ENCODE measurements around the gene OR4D1.

The OR4D1 gene

GRCh38 chr17:58156839-58157803, 8.9 kb downstream of the OR4D1 start:
- DNase-seq (ENCODE audit: insufficient read length) = no peak
- FAIRE-seq = no peak
- TF ChIP-seq TAF1 (IDR thresholded peaks at IDR 0.05; ENCODE audit: borderline replicate concordance, low read depth, low read length) (no peak), POLR2A (IDR thresholded peaks at IDR 0.05; ENCODE audit: low read depth, low read length) (no peak), POLR2AphosphoS5 (IDR thresholded peaks at IDR 0.05; ENCODE audit: low read depth, low read length) (no peak)

- FAIRE-seq = no peak
- TF ChIP-seq POLR2A (IDR thresholded peaks at IDR 0.05; ENCODE audit: low read depth, low read length) = no peak
- TF ChIP-seq POLR2AphosphoS5 (IDR thresholded peaks at IDR 0.05; ENCODE audit: low read depth, low read length) = no peak
- TF ChIP-seq TAF1 (IDR thresholded peaks at IDR 0.05; ENCODE audit: borderline replicate concordance, low read depth, low read length) = no peak
- no peak for DNase-seq (ENCODE audit: insufficient read length)
These were observed 10.0 kb downstream of the OR4D1 start for GRCh38 chr17:58158181-58158580.

DNA sequence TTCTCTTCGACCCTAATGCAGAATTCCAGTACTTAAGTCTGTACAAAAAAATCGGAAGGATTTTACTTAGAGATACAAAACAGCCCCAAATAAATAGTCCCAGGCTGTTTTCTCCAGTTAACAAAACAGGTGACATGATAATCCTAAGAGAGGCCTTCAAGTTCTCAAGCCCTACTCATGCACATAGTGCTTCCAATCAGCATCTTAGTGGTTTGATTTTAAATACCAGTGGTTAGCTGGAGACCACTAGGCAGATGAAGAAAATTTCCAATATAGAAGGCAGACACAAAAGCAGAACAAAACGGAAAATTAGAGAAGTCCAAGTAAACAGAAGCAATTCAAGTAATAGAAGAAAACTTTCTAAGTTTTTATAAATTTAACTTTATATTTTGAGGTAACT, 13.4 kb downstream of the OR4D1 start:
- TF ChIP-seq TAF1 (IDR thresholded peaks at IDR 0.05; ENCODE audit: borderline replicate concordance, low read depth, low read length) (no peak), POLR2AphosphoS5 (IDR thresholded peaks at IDR 0.05; ENCODE audit: low read depth, low read length) (no peak), POLR2A (IDR thresholded peaks at IDR 0.05; ENCODE audit: low read depth, low read length) (no peak)
- FAIRE-seq = no peak
- DNase-seq (ENCODE audit: insufficient read length) = no peak

DNA sequence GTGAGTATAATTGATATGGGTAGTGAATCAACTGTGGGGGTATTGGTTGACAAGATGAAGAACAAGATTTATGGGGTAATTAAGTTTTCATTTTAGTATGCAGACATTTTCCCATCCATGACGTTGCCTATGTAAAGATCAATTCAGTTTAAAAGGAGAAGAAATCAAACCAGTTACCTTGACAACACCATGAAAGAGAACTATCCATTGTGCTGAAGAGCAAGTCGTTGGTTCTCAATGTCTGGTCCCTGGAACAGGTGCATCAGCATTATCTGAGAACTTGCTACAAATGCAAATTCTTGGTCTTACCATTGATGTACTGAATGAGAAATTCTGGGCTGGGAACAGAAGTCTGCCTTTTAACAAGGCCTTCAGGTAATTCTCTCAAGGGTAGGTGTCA, 17.8 kb downstream of the OR4D1 start:
- TF ChIP-seq POLR2AphosphoS5 (IDR thresholded peaks at IDR 0.05; ENCODE audit: low read depth, low read length) = no peak
- DNase-seq (ENCODE audit: insufficient read length) (no peak), FAIRE-seq (no peak)

DNA sequence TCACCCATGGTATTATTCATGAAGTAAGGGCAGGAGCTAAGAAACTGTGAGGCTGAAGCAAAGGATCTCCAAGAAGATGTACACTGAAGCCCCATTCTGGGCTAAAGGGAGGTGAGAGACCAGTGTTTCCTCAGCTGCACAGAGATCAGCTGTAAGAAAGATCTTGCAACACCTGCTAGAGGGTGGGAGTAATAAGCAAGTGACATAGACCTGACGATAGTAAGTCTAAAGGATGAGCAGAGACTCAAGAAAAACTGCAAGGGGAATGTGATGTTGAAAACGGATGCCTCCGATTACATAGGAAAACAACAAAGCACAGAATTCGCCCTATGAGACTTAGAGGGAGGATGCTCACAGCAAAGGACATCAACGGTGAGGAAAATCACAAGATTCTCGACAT, 18.5 kb downstream of the OR4D1 start, which contains the start of gene OR4D2:
OR4D2 (plus strand) TSS at position 301 of the 400 bp plus-strand sequence. CDS start 2,674 bp downstream, outside the sequence.
- FAIRE-seq (no peak), DNase-seq (ENCODE audit: insufficient read length) (no peak)
- TF ChIP-seq POLR2AphosphoS5 (IDR thresholded peaks at IDR 0.05; ENCODE audit: low read depth, low read length) = no peak
- TF ChIP-seq POLR2A (IDR thresholded peaks at IDR 0.05; ENCODE audit: low read depth, low read length) = no peak
- TF ChIP-seq TAF1 (IDR thresholded peaks at IDR 0.05; ENCODE audit: borderline replicate concordance, low read depth, low read length) = no peak

GRCh38 chr17:58170622-58171021, 22.4 kb downstream of the OR4D1 start:
- FAIRE-seq (no peak), DNase-seq (ENCODE audit: insufficient read length) (no peak)
- TF ChIP-seq TAF1 (IDR thresholded peaks at IDR 0.05; ENCODE audit: borderline replicate concordance, low read depth, low read length) = no peak
- TF ChIP-seq POLR2A (IDR thresholded peaks at IDR 0.05; ENCODE audit: low read depth, low read length) = no peak

DNA sequence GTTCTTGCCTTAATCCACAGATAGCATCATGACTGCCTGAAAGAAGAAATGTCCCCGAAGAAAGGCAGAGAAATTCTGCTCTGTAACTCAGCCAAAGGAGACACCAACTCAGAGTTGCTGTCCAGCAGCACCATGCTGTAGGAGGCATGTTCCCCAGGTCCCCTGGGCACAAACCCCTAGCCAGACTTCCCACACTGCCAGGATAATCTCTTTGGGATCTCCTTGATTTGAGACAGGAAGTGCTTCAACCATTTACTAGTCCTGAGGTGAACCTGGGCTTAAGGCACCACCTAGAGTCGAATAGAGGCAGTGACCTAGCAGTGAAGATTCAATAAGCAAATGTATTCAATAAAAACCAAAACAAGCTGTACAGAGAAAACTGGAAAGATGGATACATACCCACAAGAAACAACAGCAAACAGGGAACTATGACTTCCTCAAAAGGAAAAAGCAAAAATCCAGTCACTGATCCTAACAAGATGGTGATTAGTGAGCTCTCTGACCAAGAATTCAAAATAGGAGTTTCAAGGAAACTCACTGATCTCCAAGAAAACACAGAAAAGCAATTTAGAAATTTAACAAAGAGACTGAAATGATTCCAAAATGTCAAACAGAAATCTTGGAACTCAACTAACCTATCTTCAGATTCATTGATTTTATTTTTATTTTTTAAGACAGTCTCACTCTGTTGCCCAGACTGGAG, 24.3 kb downstream of the OR4D1 start:
- FAIRE-seq (no peak), DNase-seq (ENCODE audit: insufficient read length) (no peak)
- TF ChIP-seq POLR2AphosphoS5 (IDR thresholded peaks at IDR 0.05; ENCODE audit: low read depth, low read length) = no peak

DNA sequence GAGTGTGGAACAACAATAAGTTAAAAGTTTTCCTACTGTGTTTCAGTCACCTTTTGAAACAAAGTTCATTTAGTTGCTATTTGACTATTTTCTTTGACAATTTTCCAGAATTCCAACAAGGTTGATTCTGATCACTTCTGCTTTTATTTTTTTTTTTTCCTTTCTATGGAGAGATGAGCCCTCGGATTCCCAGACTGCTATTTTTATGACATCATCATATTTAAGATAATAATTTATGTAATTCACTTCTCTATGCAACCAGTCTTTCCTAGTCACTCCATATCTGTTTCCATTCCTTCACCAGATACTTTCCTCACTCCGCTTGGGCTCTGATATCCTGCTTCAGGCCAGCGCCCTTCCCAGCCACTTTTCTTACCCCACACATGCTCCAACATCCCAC, 26.7 kb downstream of the OR4D1 start:
- FAIRE-seq = no peak
- no peak for DNase-seq (ENCODE audit: insufficient read length)
- no peak for TF ChIP-seq POLR2AphosphoS5 (IDR thresholded peaks at IDR 0.05; ENCODE audit: low read depth, low read length)
- TF ChIP-seq TAF1 (IDR thresholded peaks at IDR 0.05; ENCODE audit: borderline replicate concordance, low read depth, low read length) = no peak
- no peak for TF ChIP-seq POLR2A (IDR thresholded peaks at IDR 0.05; ENCODE audit: low read depth, low read length)

DNA sequence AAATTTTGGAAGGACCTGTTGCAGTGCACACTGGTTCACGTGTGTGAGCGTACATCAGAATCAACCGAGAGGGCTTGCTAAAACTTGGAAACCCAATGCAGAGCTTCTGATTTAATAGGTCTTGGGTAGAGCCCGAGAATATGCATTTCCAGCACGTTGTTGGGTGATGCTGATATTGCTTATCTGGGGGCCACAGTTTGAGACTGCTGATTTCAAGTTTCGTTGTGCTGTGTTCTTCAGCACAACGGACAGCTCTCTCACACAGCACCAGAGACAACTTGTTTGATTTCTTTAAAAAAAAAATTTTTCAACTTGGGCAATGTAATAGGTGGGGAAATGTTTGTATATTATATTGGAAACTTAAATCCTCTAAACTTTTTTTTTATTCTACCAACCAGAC, 28.0 kb downstream of the OR4D1 start:
- FAIRE-seq (no peak), DNase-seq (ENCODE audit: insufficient read length) (no peak)
- TF ChIP-seq TAF1 (IDR thresholded peaks at IDR 0.05; ENCODE audit: borderline replicate concordance, low read depth, low read length) (no peak), POLR2A (IDR thresholded peaks at IDR 0.05; ENCODE audit: low read depth, low read length) (no peak), POLR2AphosphoS5 (IDR thresholded peaks at IDR 0.05; ENCODE audit: low read depth, low read length) (no peak)

DNA sequence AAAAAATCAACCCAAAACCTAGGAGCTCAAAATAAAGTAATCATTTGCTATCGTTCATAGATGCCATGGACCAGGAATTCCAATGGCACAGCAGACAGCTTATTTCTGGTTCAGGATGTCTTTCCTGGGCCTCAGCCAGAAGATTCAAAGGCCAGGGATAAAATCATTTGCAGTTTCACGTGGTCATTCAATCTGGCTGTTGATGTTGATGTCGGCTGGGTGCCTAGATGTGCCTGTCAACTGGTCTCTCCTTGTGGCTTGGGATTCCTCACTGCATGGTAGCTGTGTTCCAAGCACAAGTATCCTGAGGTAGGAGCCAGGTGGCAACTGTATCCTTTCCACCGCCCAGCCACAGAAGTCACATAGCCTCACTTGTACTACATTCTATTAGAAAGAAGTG, 33.6 kb downstream of the OR4D1 start:
- TF ChIP-seq TAF1 (IDR thresholded peaks at IDR 0.05; ENCODE audit: borderline replicate concordance, low read depth, low read length) (no peak), POLR2A (IDR thresholded peaks at IDR 0.05; ENCODE audit: low read depth, low read length) (no peak), POLR2AphosphoS5 (IDR thresholded peaks at IDR 0.05; ENCODE audit: low read depth, low read length) (no peak)
- no peak for FAIRE-seq
- no peak for DNase-seq (ENCODE audit: insufficient read length)

- no peak for TF ChIP-seq TAF1 (IDR thresholded peaks at IDR 0.05; ENCODE audit: borderline replicate concordance, low read depth, low read length)
- TF ChIP-seq POLR2A (IDR thresholded peaks at IDR 0.05; ENCODE audit: low read depth, low read length) = no peak
- TF ChIP-seq POLR2AphosphoS5 (IDR thresholded peaks at IDR 0.05; ENCODE audit: low read depth, low read length) = no peak
- DNase-seq (ENCODE audit: insufficient read length) (no peak), FAIRE-seq (no peak)
These were observed 35.3 kb downstream of the OR4D1 start for GRCh38 chr17:58183514-58183913.
